Measurements from ENCODE around the gene TFF3.

Gene TFF3

DNA sequence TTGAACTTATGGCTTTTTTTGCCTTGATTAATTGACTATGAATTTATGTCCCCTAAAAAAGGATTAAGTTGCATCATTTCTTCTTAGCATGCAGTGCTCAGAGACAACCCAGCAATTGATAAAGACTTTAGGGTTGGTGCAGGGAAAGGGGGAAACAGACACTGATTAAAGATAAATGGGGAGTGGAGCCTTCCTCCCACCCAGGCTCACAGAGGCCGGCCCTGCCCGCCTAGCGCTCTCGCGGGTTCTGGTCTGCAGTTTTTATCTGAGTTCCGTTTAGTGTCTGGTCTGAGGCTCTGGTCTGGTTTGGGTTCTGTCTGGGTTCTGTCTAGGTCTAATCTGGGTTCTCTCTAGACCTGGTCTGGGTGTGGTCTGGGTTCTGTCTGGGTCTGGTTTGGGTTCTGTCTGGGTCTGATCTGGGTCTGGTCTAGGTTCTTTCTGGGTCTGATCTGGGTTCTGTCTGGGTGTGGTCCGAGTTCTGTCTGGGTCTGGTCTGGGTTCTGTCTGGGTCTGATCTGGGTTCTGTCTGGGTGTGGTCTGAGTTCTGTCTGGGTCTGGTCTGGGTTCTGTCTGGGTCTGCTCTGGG, 48.1 kb downstream of the TFF3 start:
- no peak for DNase-seq (ENCODE audit: low spot score)

- no peak for DNase-seq (ENCODE audit: low spot score)
These were observed 49.9 kb downstream of the TFF3 start for GRCh38 chr21:42265231-42265812.

- DNase-seq (ENCODE audit: low spot score), result no peak
These were observed 50.7 kb downstream of the TFF3 start for GRCh38 chr21:42264245-42265195.

DNA sequence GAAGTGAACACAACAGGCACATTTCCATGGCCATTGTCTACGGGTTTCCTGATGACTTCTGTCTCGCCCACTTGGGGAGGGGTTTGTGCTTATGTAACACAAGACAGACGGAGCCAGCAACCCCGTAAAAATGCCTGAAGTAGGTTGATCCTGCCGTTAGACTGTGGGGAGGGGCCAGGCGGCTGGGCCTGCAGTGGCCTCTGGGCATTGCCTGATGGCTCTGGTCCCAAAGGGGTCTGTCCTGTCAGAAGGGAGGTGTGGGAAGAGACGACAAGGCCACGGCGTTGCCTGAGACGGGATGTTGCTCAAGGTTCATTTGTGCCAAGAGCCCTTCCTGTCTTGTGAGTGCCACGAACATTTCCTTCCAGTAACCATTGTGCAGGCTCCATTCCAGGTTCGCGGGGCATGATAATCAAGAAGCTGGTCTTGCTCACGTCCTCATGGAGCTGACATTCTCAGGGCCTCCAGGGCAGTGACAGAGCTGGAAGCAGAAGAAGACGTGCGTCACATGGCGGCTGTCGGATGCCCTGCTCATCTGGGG, 51.5 kb downstream of the TFF3 start:
- DNase-seq (ENCODE audit: low spot score), result no peak

GRCh38 chr21:42262831-42263231, 52.4 kb downstream of the TFF3 start:
- no peak for DNase-seq (ENCODE audit: low spot score)

DNA sequence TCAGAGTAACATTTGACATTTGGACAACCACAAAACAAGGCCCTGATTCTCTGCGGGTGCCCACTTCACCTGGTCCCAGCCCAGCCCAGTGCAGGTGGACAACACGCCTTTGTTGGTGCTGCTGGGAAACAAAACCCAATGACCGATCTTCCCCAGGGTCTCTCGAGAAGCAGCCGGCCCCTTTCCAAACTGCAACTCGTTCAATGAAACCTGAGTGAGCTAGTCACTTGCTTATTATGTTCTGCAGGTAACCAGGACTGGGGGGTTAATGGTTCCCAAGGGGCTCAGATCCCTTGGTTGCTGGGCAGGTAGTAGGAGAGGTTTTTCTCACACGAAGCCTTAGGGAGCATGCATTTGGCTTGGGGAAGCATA, 53.4 kb downstream of the TFF3 start:
- no peak for DNase-seq (ENCODE audit: low spot score)

Data from NAMALWA (cell line).